Measurements from ENCODE around the gene SDC3. TPM values are rescaled to one million over a fixed set of nuclear protein-coding genes. Genes with fewer than 3 reads are reported as not detected.

SDC3 gene
- total RNA-seq, 1 experiment from 2014 or later, result 10.0 TPM

DNA sequence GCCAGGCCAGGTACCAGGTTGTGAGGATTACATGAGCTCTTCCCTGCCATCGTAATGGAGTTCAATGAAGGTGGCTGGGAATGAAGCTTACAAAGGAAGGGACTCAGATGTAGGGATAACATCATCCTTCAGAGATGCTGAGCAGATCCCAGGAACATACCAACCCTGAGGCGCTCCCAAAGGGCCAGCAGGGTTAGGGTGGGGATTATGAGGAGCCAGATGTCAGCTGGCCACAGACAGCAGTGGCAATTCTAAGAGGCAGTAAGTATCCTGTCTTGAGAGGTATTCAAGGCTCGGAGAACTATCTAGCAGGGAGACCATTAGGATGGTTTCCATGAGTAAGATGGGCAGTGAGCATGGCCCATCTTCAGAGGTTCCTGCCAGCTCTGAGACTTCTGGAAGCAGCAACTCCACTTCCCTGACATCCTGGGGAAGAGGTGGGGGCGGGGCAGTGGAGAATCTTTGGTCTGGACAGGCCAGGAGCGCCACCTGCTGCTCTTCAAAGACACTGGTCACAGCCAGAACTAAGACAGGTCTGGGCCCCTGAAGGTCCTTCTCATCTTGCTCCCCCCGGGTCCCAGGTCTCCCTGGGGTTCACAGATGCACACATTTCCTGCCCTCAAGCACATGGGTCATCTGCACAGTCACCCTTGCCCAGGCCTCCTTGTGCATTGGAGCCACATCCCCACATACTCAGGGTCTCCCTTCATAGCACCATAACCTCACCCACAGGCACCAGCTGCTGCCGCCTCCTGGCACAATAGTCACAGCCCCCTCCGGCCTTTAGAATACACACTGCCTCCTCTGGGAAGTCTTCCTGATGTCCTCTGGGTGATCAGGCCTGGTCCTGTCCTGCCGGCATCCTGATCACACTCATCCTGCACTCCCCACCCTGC is 2.7 kb upstream of the SDC3 start:
- Histone ChIP-seq H4K20me1 (ENCODE audit: low read length) (no peaks in the 10 kb centered on the region), H3K27me3 (ENCODE audit: low read length) (no peaks in the 10 kb centered on the region), H3K9me3 (ENCODE audit: low read length) (no peaks in the 10 kb centered on the region), H3F3A (ENCODE audit: low read length, unreplicated experiment) (no peaks in the 10 kb centered on the region), H3K9me2 (replicated peaks; ENCODE audit: low read length) (no peaks in the 10 kb centered on the region), H3K4me3 (ENCODE audit: low read length) (no peak overlapping the region), H3K27ac (ENCODE audit: low read length) (no peak overlapping the region), H3K4me1 (ENCODE audit: insufficient read depth, low read length) (peaks cover 10% of the 10 kb centered on the region), H3K4me2 (ENCODE audit: low read length) (no peak overlapping the region), H3K79me2 (ENCODE audit: low read length) (peaks cover 4% of the 10 kb centered on the region; the same call in 1 of the 2 replicates), H3K36me3 (ENCODE audit: low read depth, low read length) (no peaks in the 10 kb centered on the region; the same call in 1 of the 2 replicates), H3K9ac (ENCODE audit: low read length) (no peak overlapping the region), H2AFZ (ENCODE audit: low read length) (no peak overlapping the region)
- POLR2A ChIA-PET (ENCODE audit: unreplicated experiment), result no interaction called here
- intact Hi-C loops (cut with micrococcal nuclease), result loop anchor here (1.0 kb wide), 3 partner anchors 110 to 192 kb away; no protein-coding TSS in a partner anchor
- ATAC-seq (peak; percentile 80), DNase-seq (peak; percentile 80)
- TF ChIP-seq EZH2 (IDR thresholded peaks at IDR 0.05; ENCODE audit: low read length, unreplicated experiment) (no peak), CTCF (conservative IDR thresholded peaks at IDR 0.05; ENCODE audit: low read depth, low read length) (peak; percentile 91)
- CTCF ChIA-PET, result interaction anchor here (0.6 to 1.2 kb wide), 8 partner anchors 79 to 1664 kb away, joined by 3 to 26 read pairs (median 4); no protein-coding TSS in a partner anchor
- no TSS peak for BruUV-seq (replicated peaks)

- Histone ChIP-seq H2AFZ (ENCODE audit: low read length) (peak overlapping the region; percentile 84; the same call in 1 of the 2 replicates), H3K27ac (ENCODE audit: low read length) (no peak overlapping the region)
Measured at GRCh38 chr1:30909365-30910068, 959 bp upstream of the SDC3 start.

More at GRCh38 chr1:30909365-30910068, 959 bp upstream of the SDC3 start:
- DNase-seq (no peak), ATAC-seq (no peak)
- peak overlapping the region; percentile 84 for H3K4me2 ChIP-seq (ENCODE audit: low read length)
- TF ChIP-seq EZH2phosphoT487 (IDR thresholded peaks at IDR 0.05; ENCODE audit: borderline replicate concordance, low read length) (no peak), CTCF (conservative IDR thresholded peaks at IDR 0.05; ENCODE audit: low read depth, low read length) (no peak), EZH2 (IDR thresholded peaks at IDR 0.05; ENCODE audit: low read length, unreplicated experiment) (no peak)
- ChIA-PET CTCF (no interaction called here), POLR2A (ENCODE audit: unreplicated experiment) (no interaction called here)
- no peaks in the 10 kb centered on the region; the same call in 1 of the 2 replicates for H3K36me3 ChIP-seq (ENCODE audit: low read depth, low read length)
- intact Hi-C loops (cut with micrococcal nuclease), result no loop called here
- no peaks in the 10 kb centered on the region for H3K27me3 ChIP-seq (ENCODE audit: low read length)
- H3K4me1 ChIP-seq (ENCODE audit: insufficient read depth, low read length), result peaks cover 10% of the 10 kb centered on the region
- peak overlapping the region; percentile 64; the same call in 1 of the 2 replicates for H3K4me3 ChIP-seq (ENCODE audit: low read length)
- no peaks in the 10 kb centered on the region for H3K9me3 ChIP-seq (ENCODE audit: low read length)
- no peaks in the 10 kb centered on the region for H4K20me1 ChIP-seq (ENCODE audit: low read length)
- no peak overlapping the region for H3K9ac ChIP-seq (ENCODE audit: low read length)
- no peaks in the 10 kb centered on the region for H3K9me2 ChIP-seq (replicated peaks; ENCODE audit: low read length)
- BruUV-seq (replicated peaks), result no TSS peak
- H3K79me2 ChIP-seq (ENCODE audit: low read length), result peaks cover 4% of the 10 kb centered on the region; the same call in 1 of the 2 replicates
- no peaks in the 10 kb centered on the region for H3F3A ChIP-seq (ENCODE audit: low read length, unreplicated experiment)
